Gastroesophageal sphincter (tissue), 3 donors: ENCODE data around the gene PGM1.

Source experiments
- EP300 ChIP-seq: sonication (generic); formaldehyde crosslinking; IDR thresholded peaks from one replicate; pipeline ENCODE4 v1.6.1; 2017; ENCODE audit warnings: antibody characterized with exemption, mild to moderate bottlenecking
- POLR2A ChIP-seq, 2 donors: fragments of 450-650 bp; IDR thresholded peaks; one replicate each; pipeline ENCODE4 v1.6.1; 2017; ENCODE audit warnings: antibody characterized with exemption in 2 of 2, mild to moderate bottlenecking in 2 of 2, moderate library complexity in 1 of 2
- TF ChIP-seq, protein P1 (sequence below), 4 experiments: fragments of 200-600 bp in 2 of 4; fragments of 450-650 bp in 2 of 4; sonication (generic) in 1 of 4; IDR thresholded peaks; one replicate each; pipeline ENCODE4 v1.5.1; 2017 to 2019; ENCODE audit warnings: antibody characterized with exemption in 4 of 4, mild to moderate bottlenecking in 2 of 4, moderate library complexity in 2 of 4

DNA sequence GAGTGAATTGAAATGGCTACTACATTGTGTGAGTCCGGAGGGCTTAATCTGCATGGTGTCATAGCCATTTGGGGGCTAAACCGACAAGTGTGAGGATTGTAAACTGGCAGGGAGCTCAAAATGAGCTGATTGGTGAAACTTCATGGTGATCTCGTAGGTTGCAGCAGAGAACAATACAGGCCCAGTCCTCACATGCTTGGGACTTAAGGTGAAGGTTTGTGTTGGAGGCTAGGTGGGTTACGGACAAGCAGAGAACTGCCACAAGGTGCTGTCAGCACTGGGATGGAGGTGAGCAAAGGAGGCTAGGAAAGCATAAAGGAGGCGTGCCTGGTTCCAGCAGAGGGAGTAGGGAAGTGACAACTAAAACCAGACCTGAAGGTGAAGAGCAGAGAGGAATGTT is 9.4 kb downstream of the PGM1 start:
- TF ChIP-seq, protein P1, sequence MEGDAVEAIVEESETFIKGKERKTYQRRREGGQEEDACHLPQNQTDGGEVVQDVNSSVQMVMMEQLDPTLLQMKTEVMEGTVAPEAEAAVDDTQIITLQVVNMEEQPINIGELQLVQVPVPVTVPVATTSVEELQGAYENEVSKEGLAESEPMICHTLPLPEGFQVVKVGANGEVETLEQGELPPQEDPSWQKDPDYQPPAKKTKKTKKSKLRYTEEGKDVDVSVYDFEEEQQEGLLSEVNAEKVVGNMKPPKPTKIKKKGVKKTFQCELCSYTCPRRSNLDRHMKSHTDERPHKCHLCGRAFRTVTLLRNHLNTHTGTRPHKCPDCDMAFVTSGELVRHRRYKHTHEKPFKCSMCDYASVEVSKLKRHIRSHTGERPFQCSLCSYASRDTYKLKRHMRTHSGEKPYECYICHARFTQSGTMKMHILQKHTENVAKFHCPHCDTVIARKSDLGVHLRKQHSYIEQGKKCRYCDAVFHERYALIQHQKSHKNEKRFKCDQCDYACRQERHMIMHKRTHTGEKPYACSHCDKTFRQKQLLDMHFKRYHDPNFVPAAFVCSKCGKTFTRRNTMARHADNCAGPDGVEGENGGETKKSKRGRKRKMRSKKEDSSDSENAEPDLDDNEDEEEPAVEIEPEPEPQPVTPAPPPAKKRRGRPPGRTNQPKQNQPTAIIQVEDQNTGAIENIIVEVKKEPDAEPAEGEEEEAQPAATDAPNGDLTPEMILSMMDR (IDR thresholded peaks at IDR 0.05), result no peak
- TF ChIP-seq EP300 (no peak), POLR2A (IDR thresholded peaks at IDR 0.05) (no peak)
